GM18867 (cell line): Measurements from ENCODE around the gene DLST.
A peak's percentile ranks its signal among the peaks of the same experiment; 100 is the strongest.
"Not testable (repeated sequence)": the region's sequence is repeated elsewhere in the genome, so short reads cannot be mapped to it uniquely, and the experiment has no call there.

Source experiments
- ATAC-seq: cut with Tn5 transposase; IDR thresholded peaks from one replicate; pipeline ENCODE4 v1.9.1; 2021; ENCODE audit warnings: mild to moderate bottlenecking, moderate library complexity; ENCODE audit not compliant: unreplicated experiment

DLST gene

GRCh38 chr14:74913986-74914573 lies 32.4 kb downstream of the DLST start:
- no peak for ATAC-seq

- no peak for ATAC-seq
Observed at GRCh38 chr14:74915426-74915825, 33.7 kb downstream of the DLST start.

- no peak for ATAC-seq
Observed at GRCh38 chr14:74915826-74916225, 34.1 kb downstream of the DLST start.

GRCh38 chr14:74917178-74917543 lies 35.4 kb downstream of the DLST start:
- no peak for ATAC-seq

- no peak for ATAC-seq
Observed at GRCh38 chr14:74917646-74918081, 35.9 kb downstream of the DLST start.

GRCh38 chr14:74918380-74918779 lies 36.7 kb downstream of the DLST start:
- no peak for ATAC-seq

- no peak for ATAC-seq
Observed at GRCh38 chr14:74919421-74920165, 37.9 kb downstream of the DLST start.

GRCh38 chr14:74920281-74920680 lies 38.6 kb downstream of the DLST start:
- no peak for ATAC-seq

GRCh38 chr14:74921053-74921620 lies 39.4 kb downstream of the DLST start:
- no peak for ATAC-seq

- no peak for ATAC-seq
Observed at GRCh38 chr14:74921987-74922751, 40.5 kb downstream of the DLST start.

- peak; percentile 93 for ATAC-seq
Observed at GRCh38 chr14:74922752-74923401, 41.2 kb downstream of the DLST start, which contains the start of gene RPS6KL1. Gene RPS6KL1, minus strand, starts transcription at chr14:74923260. Its CDS starts 1,719 bp downstream, at chr14:74921541.

- ATAC-seq: no peak
Observed at GRCh38 chr14:74924061-74924460, 42.3 kb downstream of the DLST start.

- ATAC-seq: no peak
Observed at GRCh38 chr14:74927225-74927624, 45.5 kb downstream of the DLST start.

- no peak for ATAC-seq
Observed at GRCh38 chr14:74929242-74929641, 47.5 kb downstream of the DLST start.

GRCh38 chr14:74931744-74932143 lies 50.0 kb downstream of the DLST start:
- ATAC-seq: not testable (repeated sequence)

- ATAC-seq: no peak
Observed at GRCh38 chr14:74932401-74932901, 50.7 kb downstream of the DLST start.

- ATAC-seq: not testable (repeated sequence)
Observed at GRCh38 chr14:74932936-74933335, 51.2 kb downstream of the DLST start.

GRCh38 chr14:74934041-74934440 lies 52.3 kb downstream of the DLST start:
- no peak for ATAC-seq

GRCh38 chr14:74934476-74935359 lies 53.0 kb downstream of the DLST start:
- ATAC-seq: no peak

- ATAC-seq: no peak
Observed at GRCh38 chr14:74935360-74935680, 53.6 kb downstream of the DLST start.
